ENCODE data around the gene C17orf114.

The C17orf114 gene

GRCh38 chr17:4815043-4815675, 13.0 kb upstream of the C17orf114 start:
- H3K4me3 ChIP-seq (ENCODE audit: low read length), result no peak overlapping the region

GRCh38 chr17:4812690-4813089, 10.6 kb upstream of the C17orf114 start:
- no peak overlapping the region for H3K4me3 ChIP-seq (ENCODE audit: low read length)
- no peaks in the 10 kb centered on the region for H3K27me3 Mint-ChIP-seq
- H3K27ac ChIP-seq (ENCODE audit: low read depth, low read length), result no peak overlapping the region
- no peaks in the 10 kb centered on the region for H3K9me3 Mint-ChIP-seq
- H3K27me3 ChIP-seq (ENCODE audit: control insufficient read depth in 2 of 2, insufficient read depth in 2 of 2, low read length in 2 of 2), result no peaks in the 10 kb centered on the region
- peaks cover 0 to 13% (median 9%) of the 10 kb centered on the region in 5 donors for H3K36me3 Mint-ChIP-seq
- POLR2A ChIA-PET, result no interaction called here
- no peaks in the 10 kb centered on the region for H3K4me1 ChIP-seq (ENCODE audit: control insufficient read depth in 2 of 2, insufficient read depth in 2 of 2, low read length in 2 of 2)
- H3K36me3 ChIP-seq (ENCODE audit: control insufficient read depth in 2 of 3, insufficient read depth in 3 of 3, low read length in 3 of 3), result peaks cover 0 to 18% (median 0%) of the 10 kb centered on the region in 3 experiments
- intact Hi-C loops (cut with micrococcal nuclease), result no loop called here
- CTCF ChIA-PET, result interaction anchor here (0.6 to 0.7 kb wide), 2 partner anchors 72 to 440 kb away, joined by 7 read pairs; no protein-coding TSS in a partner anchor
- H3K4me1 Mint-ChIP-seq, result peaks cover 7 to 18% (median 12%) of the 10 kb centered on the region in 7 donors
- no peaks in the 10 kb centered on the region for H3K9me3 ChIP-seq (ENCODE audit: control insufficient read depth in 2 of 3, low read length in 3 of 3)
- DNase-seq, result no peak
- ATAC-seq, result no peak
- no peak overlapping the region for H3K4me3 Mint-ChIP-seq
- no peak overlapping the region for H3K27ac Mint-ChIP-seq

More at GRCh38 chr17:4815043-4815675, 13.0 kb upstream of the C17orf114 start:
- no peaks in the 10 kb centered on the region for H3K27me3 ChIP-seq (ENCODE audit: control insufficient read depth in 2 of 2, insufficient read depth in 2 of 2, low read length in 2 of 2)
- DNase-seq (no peak), ATAC-seq (no peak)
- Mint-ChIP-seq H3K36me3 (peaks cover 0 to 14% (median 8%) of the 10 kb centered on the region in 5 donors), H3K9me3 (no peaks in the 10 kb centered on the region), H3K4me1 (peaks cover 0 to 9% (median 0%) of the 10 kb centered on the region in 7 donors), H3K4me3 (no peak overlapping the region), H3K27me3 (no peaks in the 10 kb centered on the region), H3K27ac (no peak overlapping the region)
- ChIA-PET CTCF (no interaction called here), POLR2A (no interaction called here)
- no peak overlapping the region for H3K27ac ChIP-seq (ENCODE audit: low read depth, low read length)
- H3K9me3 ChIP-seq (ENCODE audit: control insufficient read depth in 2 of 3, low read length in 3 of 3), result no peaks in the 10 kb centered on the region
- H3K36me3 ChIP-seq (ENCODE audit: control insufficient read depth in 2 of 3, insufficient read depth in 3 of 3, low read length in 3 of 3), result peaks cover 0 to 17% (median 0%) of the 10 kb centered on the region in 3 experiments
- no peaks in the 10 kb centered on the region for H3K4me1 ChIP-seq (ENCODE audit: control insufficient read depth in 2 of 2, insufficient read depth in 2 of 2, low read length in 2 of 2)
- intact Hi-C loops (cut with micrococcal nuclease), result no loop called here

- no peak overlapping the region for H3K27ac Mint-ChIP-seq
Observed at GRCh38 chr17:4811471-4811870, 9.3 kb upstream of the C17orf114 start.

GRCh38 chr17:4810696-4811290, 8.7 kb upstream of the C17orf114 start:
- no peaks in the 10 kb centered on the region for H3K27me3 ChIP-seq (ENCODE audit: control insufficient read depth in 2 of 2, insufficient read depth in 2 of 2, low read length in 2 of 2)
- peak overlapping the region in 2 of 10 donors; percentile 14 to 35 for H3K4me3 Mint-ChIP-seq
- peaks cover 0 to 5% of the 10 kb centered on the region in 2 donors for H3K4me1 ChIP-seq (ENCODE audit: control insufficient read depth in 2 of 2, insufficient read depth in 2 of 2, low read length in 2 of 2)
- ChIA-PET CTCF (no interaction called here), POLR2A (interaction anchor here (0.6 kb wide), 1 partner anchor 72 kb away, joined by 4 read pairs; no protein-coding TSS in a partner anchor)
- ATAC-seq (no peak), DNase-seq (no peak)
- peaks cover 0 to 9% (median 0%) of the 10 kb centered on the region in 3 experiments for H3K36me3 ChIP-seq (ENCODE audit: control insufficient read depth in 2 of 3, insufficient read depth in 3 of 3, low read length in 3 of 3)
- no peaks in the 10 kb centered on the region for H3K9me3 Mint-ChIP-seq
- peaks cover 7 to 24% (median 19%) of the 10 kb centered on the region in 7 donors for H3K4me1 Mint-ChIP-seq
- no peak overlapping the region for H3K27ac Mint-ChIP-seq
- H3K36me3 Mint-ChIP-seq, result peaks cover 0 to 11% (median 8%) of the 10 kb centered on the region in 5 donors
- H3K27ac ChIP-seq (ENCODE audit: low read depth, low read length), result no peak overlapping the region
- intact Hi-C loops (cut with micrococcal nuclease), result no loop called here
- H3K4me3 ChIP-seq (ENCODE audit: low read length), result no peak overlapping the region
- H3K27me3 Mint-ChIP-seq, result peaks cover 0 to 6% (median 0%) of the 10 kb centered on the region in 5 donors
- H3K9me3 ChIP-seq (ENCODE audit: control insufficient read depth in 2 of 3, low read length in 3 of 3), result no peaks in the 10 kb centered on the region

More at GRCh38 chr17:4811471-4811870, 9.3 kb upstream of the C17orf114 start:
- ChIA-PET POLR2A (no interaction called here), CTCF (no interaction called here)
- H3K4me1 ChIP-seq (ENCODE audit: control insufficient read depth in 2 of 2, insufficient read depth in 2 of 2, low read length in 2 of 2), result no peaks in the 10 kb centered on the region
- Mint-ChIP-seq H3K36me3 (peaks cover 0 to 11% (median 8%) of the 10 kb centered on the region in 5 donors), H3K27me3 (no peaks in the 10 kb centered on the region), H3K4me3 (no peak overlapping the region), H3K4me1 (peaks cover 7 to 20% (median 13%) of the 10 kb centered on the region in 7 donors), H3K9me3 (no peaks in the 10 kb centered on the region)
- no peak overlapping the region for H3K4me3 ChIP-seq (ENCODE audit: low read length)
- DNase-seq (no peak), ATAC-seq (no peak)
- peaks cover 0 to 11% (median 0%) of the 10 kb centered on the region in 3 experiments for H3K36me3 ChIP-seq (ENCODE audit: control insufficient read depth in 2 of 3, insufficient read depth in 3 of 3, low read length in 3 of 3)
- H3K27ac ChIP-seq (ENCODE audit: low read depth, low read length), result no peak overlapping the region
- H3K27me3 ChIP-seq (ENCODE audit: control insufficient read depth in 2 of 2, insufficient read depth in 2 of 2, low read length in 2 of 2), result no peaks in the 10 kb centered on the region
- H3K9me3 ChIP-seq (ENCODE audit: control insufficient read depth in 2 of 3, low read length in 3 of 3), result no peaks in the 10 kb centered on the region
- intact Hi-C loops (cut with micrococcal nuclease), result no loop called here

GRCh38 chr17:4808378-4808767, 6.2 kb upstream of the C17orf114 start:
- peaks cover 0 to 11% (median 5%) of the 10 kb centered on the region in 5 donors for H3K36me3 Mint-ChIP-seq
- peaks cover 7 to 23% (median 19%) of the 10 kb centered on the region in 7 donors for H3K4me1 Mint-ChIP-seq
- Histone ChIP-seq H3K27ac (ENCODE audit: low read depth, low read length) (no peak overlapping the region), H3K27me3 (ENCODE audit: control insufficient read depth in 2 of 2, insufficient read depth in 2 of 2, low read length in 2 of 2) (no peaks in the 10 kb centered on the region), H3K9me3 (ENCODE audit: control insufficient read depth in 2 of 3, low read length in 3 of 3) (no peaks in the 10 kb centered on the region), H3K36me3 (ENCODE audit: control insufficient read depth in 2 of 3, insufficient read depth in 3 of 3, low read length in 3 of 3) (peaks cover 0 to 6% (median 0%) of the 10 kb centered on the region in 3 experiments), H3K4me1 (ENCODE audit: control insufficient read depth in 2 of 2, insufficient read depth in 2 of 2, low read length in 2 of 2) (peaks cover 0 to 5% of the 10 kb centered on the region in 2 donors), H3K4me3 (ENCODE audit: low read length) (no peak overlapping the region)
- POLR2A ChIA-PET, result interaction anchor here (0.8 to 2.5 kb wide), 3 partner anchors 52 to 131 kb away, joined by 3 to 13 read pairs (median 3); partner anchors contain the start of genes ARRB2, RNF167 and SLC25A11
- peak overlapping the region in 5 of 9 donors; percentile 0 to 89 (median 67) for H3K27ac Mint-ChIP-seq
- CTCF ChIA-PET, result no interaction called here
- ATAC-seq (no peak), DNase-seq (no peak)
- intact Hi-C loops (cut with micrococcal nuclease), result loop anchor here in 1 of 2 donors (5.0 kb wide), 1 partner anchor 79 kb away; no protein-coding TSS in a partner anchor
- peak overlapping the region; percentile 57 to 88 (median 76) for H3K4me3 Mint-ChIP-seq
- peaks cover 0 to 7% (median 0%) of the 10 kb centered on the region in 5 donors for H3K27me3 Mint-ChIP-seq
- no peaks in the 10 kb centered on the region for H3K9me3 Mint-ChIP-seq

GRCh38 chr17:4807605-4808377, 5.7 kb upstream of the C17orf114 start:
- DNase-seq, result no peak
- ChIA-PET POLR2A (interaction anchor here (0.9 to 3.3 kb wide), 5 partner anchors 11 to 132 kb away, joined by 3 to 16 read pairs (median 12); partner anchors contain the start of genes ARRB2, PSMB6, RNF167 and SLC25A11), CTCF (no interaction called here)
- peak overlapping the region in 6 of 9 donors; percentile 0 to 78 (median 62) for H3K27ac Mint-ChIP-seq
- H3K9me3 ChIP-seq (ENCODE audit: control insufficient read depth in 2 of 3, low read length in 3 of 3), result no peaks in the 10 kb centered on the region
- ATAC-seq, result no peak
- no peaks in the 10 kb centered on the region for H3K9me3 Mint-ChIP-seq
- intact Hi-C loops (cut with micrococcal nuclease), result loop anchor here (1.0 to 5.0 kb wide), 7 partner anchors 11 to 97 kb away; partner anchors contain the start of genes MED11 (in 2 of the 2), MINK1 (in 2 of the 2), PSMB6 (in 2 of the 2) and ARRB2 (in 1 of the 2)
- H3K27me3 Mint-ChIP-seq, result peaks cover 0 to 7% (median 0%) of the 10 kb centered on the region in 5 donors
- H3K36me3 Mint-ChIP-seq, result peaks cover 0 to 11% (median 5%) of the 10 kb centered on the region in 5 donors
- peaks cover 0 to 6% (median 0%) of the 10 kb centered on the region in 3 experiments for H3K36me3 ChIP-seq (ENCODE audit: control insufficient read depth in 2 of 3, insufficient read depth in 3 of 3, low read length in 3 of 3)
- H3K4me1 Mint-ChIP-seq, result peaks cover 7 to 23% (median 19%) of the 10 kb centered on the region in 7 donors
- peak overlapping the region; percentile 79 for H3K27ac ChIP-seq (ENCODE audit: low read depth, low read length)
- peaks cover 0 to 5% of the 10 kb centered on the region in 2 donors for H3K4me1 ChIP-seq (ENCODE audit: control insufficient read depth in 2 of 2, insufficient read depth in 2 of 2, low read length in 2 of 2)
- H3K27me3 ChIP-seq (ENCODE audit: control insufficient read depth in 2 of 2, insufficient read depth in 2 of 2, low read length in 2 of 2), result no peaks in the 10 kb centered on the region
- peak overlapping the region; percentile 57 to 88 (median 78) for H3K4me3 Mint-ChIP-seq
- no peak overlapping the region for H3K4me3 ChIP-seq (ENCODE audit: low read length)

Measured in naive thymus-derived CD4-positive, alpha-beta T cell (primary cell).